Stimulated activated CD4-positive, alpha-beta T cell treated with anti-CD3 and anti-CD28 coated beads, Interleukin-4, amount 100 ng/mL, for 1 hour (primary cell): ENCODE results near the gene NUDT4.
A peak's percentile ranks its signal among the peaks of the same experiment; 100 is the strongest.
"Not testable (repeated sequence)": the region's sequence is repeated elsewhere in the genome, so short reads cannot be mapped to it uniquely, and the experiment has no call there.

Experiments used
- DNase-seq: peaks from one replicate; pipeline ENCODE4 v3.0.0-alpha.2; 2020

The NUDT4 gene

GRCh38 chr12:93368766-93369165, 9.0 kb upstream of the NUDT4 start:
- no peak for DNase-seq

GRCh38 chr12:93369505-93369904, 8.2 kb upstream of the NUDT4 start:
- DNase-seq, result no peak

GRCh38 chr12:93370947-93371346, 6.8 kb upstream of the NUDT4 start:
- DNase-seq, result no peak

- no peak for DNase-seq
Observed at GRCh38 chr12:93373961-93374656, 3.6 kb upstream of the NUDT4 start.

GRCh38 chr12:93375906-93376305, 1.8 kb upstream of the NUDT4 start:
- DNase-seq, result no peak

- DNase-seq, result no peak
Observed at GRCh38 chr12:93376436-93377251, 1.1 kb upstream of the NUDT4 start.

- DNase-seq, result peak; percentile 57
Observed at GRCh38 chr12:93378196-93378997, 672 bp downstream of the NUDT4 start.

GRCh38 chr12:93378998-93379325, 1.2 kb downstream of the NUDT4 start:
- DNase-seq, result no peak

- DNase-seq, result no peak
Observed at GRCh38 chr12:93379326-93379980, 1.7 kb downstream of the NUDT4 start.

GRCh38 chr12:93379981-93380361, 2.2 kb downstream of the NUDT4 start:
- DNase-seq, result no peak

GRCh38 chr12:93380480-93381121, 2.9 kb downstream of the NUDT4 start:
- DNase-seq, result no peak

GRCh38 chr12:93381161-93381975, 3.6 kb downstream of the NUDT4 start:
- DNase-seq, result no peak

- not testable (repeated sequence) for DNase-seq
Observed at GRCh38 chr12:93381976-93382437, 4.3 kb downstream of the NUDT4 start.

- peak; percentile 35 for DNase-seq
Observed at GRCh38 chr12:93387780-93388179, 10.1 kb downstream of the NUDT4 start.

- DNase-seq, result no peak
Observed at GRCh38 chr12:93390031-93390430, 12.3 kb downstream of the NUDT4 start.

- no peak for DNase-seq
Observed at GRCh38 chr12:93390549-93391297, 13.0 kb downstream of the NUDT4 start.

- DNase-seq, result no peak
Observed at GRCh38 chr12:93393425-93393824, 15.7 kb downstream of the NUDT4 start.

- DNase-seq, result no peak
Observed at GRCh38 chr12:93397412-93397811, 19.7 kb downstream of the NUDT4 start.

- DNase-seq, result not testable (repeated sequence)
Observed at GRCh38 chr12:93399183-93399863, 21.6 kb downstream of the NUDT4 start.
